Heart left ventricle (tissue), 13 donors: ENCODE measurements around the gene C4BPB.

Experiments
- CTCF ChIP-seq, 12 donors: fragments of 200-600 bp; sonication (generic) in 4 of 12; IDR thresholded peaks; one replicate each; pipeline versions ENCODE4 v1.5.0 to v1.8.0; 2018 to 2022; ENCODE audit warnings: antibody characterized with exemption in 12 of 12, mild to moderate bottlenecking in 5 of 12
- POLR2A ChIP-seq, 2 donors: fragments of 450-650 bp; IDR thresholded peaks; one replicate each; pipeline ENCODE4 v1.6.1; 2017; ENCODE audit warnings: antibody characterized with exemption in 2 of 2, mild to moderate bottlenecking in 2 of 2, moderate library complexity in 2 of 2
- donor health status: ischemic (EF 13 %, LVEDD 7.1; RV severe dilation, severe dysfunction).
- donor health status: DM: no; HTN: yes; CAD: no.
- donor health status: DM: no; HTN: no; CAD: no.
- donor health status: ischemic (EF 25% LVEDD 6.9; RV normal size, moderate dysfunction).
- donor health status: ischemic (EF 25% LVEDD 5.7; RV mildly dilated, moderate dysfunction).
- donor health status: ischemic (EF 35%, LVEDD 5.7; RV mildly dilated, moderate dysfunction).
- donor health status: nonischemic (EF 11% LVEDD 7.7; RV severe dilation, severe dysfunction).
- donor health status: DM: yes; HTN: yes; CAD: no.
- donor health status: PGD.
- donor health status: ischemic (EF 29% LVEDD 5.4; RV normal size, mild dysfunction).
- donor health status: nonischemic (EF 23%, LVEDD 6.1; RV moderate dilation, normal function).

DNA sequence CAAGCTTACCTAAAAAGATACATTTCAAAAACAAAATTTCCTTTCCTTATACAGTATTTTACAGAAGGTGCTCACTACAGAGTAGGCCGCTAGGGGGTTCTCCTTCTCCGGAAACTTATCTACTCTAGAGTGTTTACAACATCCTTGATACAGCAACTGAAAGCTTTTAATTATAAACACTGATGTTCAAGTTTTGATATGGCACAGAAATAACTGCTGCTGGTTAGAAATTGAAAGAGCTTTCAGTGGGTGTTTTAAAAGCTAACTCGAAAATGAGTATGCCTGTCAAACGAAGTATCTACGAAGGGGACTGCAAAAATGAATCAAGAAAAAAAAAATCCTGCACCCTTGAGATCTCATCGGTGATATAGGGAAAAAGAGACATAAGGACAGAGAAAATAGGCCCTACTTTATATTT lies 38.7 kb upstream of the C4BPB start:
- TF ChIP-seq CTCF (IDR thresholded peaks at IDR 0.05) (peak; percentile 59 to 87 (median 74)), POLR2A (IDR thresholded peaks at IDR 0.05) (no peak)
